ENCODE results near the gene BIK.

BIK gene

DNA sequence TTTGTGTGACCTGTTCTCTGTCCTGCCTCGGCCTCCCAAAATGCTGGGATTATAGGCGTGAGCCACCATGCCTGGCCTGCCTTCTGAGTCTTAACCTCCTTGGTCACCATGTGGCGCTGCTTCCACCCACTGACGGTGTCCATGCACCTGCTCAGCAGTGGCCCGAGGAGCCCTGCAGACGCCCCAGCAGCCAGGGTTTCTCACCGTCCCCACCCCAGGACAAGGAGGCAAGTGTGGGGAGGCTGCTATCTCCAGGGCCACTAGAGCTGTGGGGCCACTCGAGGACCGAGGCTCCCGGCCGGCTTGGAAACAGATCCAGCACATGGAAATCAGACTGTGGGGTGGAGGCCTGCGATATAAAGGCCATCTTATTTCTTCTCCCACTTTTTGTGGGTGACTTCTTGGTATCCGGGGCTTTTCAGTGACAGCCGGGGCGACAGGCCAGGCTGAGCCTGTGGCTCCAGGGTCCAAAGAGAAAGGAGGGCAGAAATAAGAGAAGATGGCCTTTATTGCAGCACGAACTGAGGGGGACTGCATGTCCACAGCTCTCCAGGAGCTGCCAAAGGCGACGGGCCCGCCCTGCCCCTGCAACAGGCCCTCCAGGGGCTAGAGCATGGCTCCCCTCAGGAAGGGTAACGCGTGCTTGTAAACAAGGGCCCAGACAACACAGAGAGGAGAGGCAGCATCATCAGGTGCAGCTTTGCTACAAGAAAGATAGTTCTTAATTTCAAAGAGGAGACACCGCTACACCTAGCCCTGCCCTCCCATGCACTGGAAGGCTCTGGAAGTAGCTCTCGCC lies 55.8 kb downstream of the BIK start:
- H3K36me3 ChIP-seq = peaks cover 73% of the 10 kb centered on the region
- no peak overlapping the region for H3K27ac ChIP-seq
- TF ChIP-seq Cebpa-rat (IDR thresholded peaks at IDR 0.05) = no peak
- no peak overlapping the region for H3K4me3 ChIP-seq
- H4K20me1 ChIP-seq = peaks cover 45% of the 10 kb centered on the region
- H3K4me1 ChIP-seq = peaks cover 73% of the 10 kb centered on the region
- no peaks in the 10 kb centered on the region for H3K27me3 ChIP-seq
- H3K9me3 ChIP-seq = no peaks in the 10 kb centered on the region
- no peak overlapping the region; the same call in 1 of the 2 replicates for H3K4me2 ChIP-seq
- H3K9ac ChIP-seq = no peak overlapping the region

DNA sequence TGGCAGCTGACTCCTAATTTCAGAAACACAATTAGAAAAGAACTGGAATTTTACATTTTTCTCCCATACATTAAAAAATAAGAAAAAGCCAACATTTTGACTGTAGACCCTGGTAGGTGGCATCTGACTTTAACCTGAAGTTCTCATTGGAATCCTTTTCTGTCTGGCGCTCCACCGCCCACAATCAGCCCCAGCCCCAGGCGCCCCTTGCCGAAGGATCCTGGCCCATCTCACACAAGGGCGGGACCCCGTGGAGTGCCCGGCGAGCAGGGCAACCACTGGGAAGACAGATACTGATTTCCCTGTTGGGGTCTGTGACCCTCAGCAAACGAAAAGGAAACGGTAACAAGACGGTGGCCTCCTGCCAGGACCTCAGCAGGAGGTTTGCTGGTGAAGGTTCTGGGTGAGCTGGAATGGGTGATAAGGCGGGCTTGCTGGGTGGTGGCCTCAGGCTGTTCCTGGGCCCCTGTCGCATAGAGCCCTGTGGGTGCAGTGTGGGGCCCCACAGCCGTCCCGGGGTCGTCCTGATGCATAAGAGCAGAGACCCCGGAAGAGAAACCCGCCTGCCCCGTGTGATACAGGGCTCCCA lies 56.5 kb downstream of the BIK start:
- Histone ChIP-seq H3K4me1 (peaks cover 80% of the 10 kb centered on the region), H3K27ac (no peak overlapping the region), H3K27me3 (no peaks in the 10 kb centered on the region), H3K4me2 (no peak overlapping the region), H3K9me3 (no peaks in the 10 kb centered on the region), H3K36me3 (peaks cover 75% of the 10 kb centered on the region), H4K20me1 (peaks cover 43% of the 10 kb centered on the region), H3K9ac (no peak overlapping the region), H3K4me3 (no peak overlapping the region)
- no peak for TF ChIP-seq Cebpa-rat (IDR thresholded peaks at IDR 0.05)

DNA sequence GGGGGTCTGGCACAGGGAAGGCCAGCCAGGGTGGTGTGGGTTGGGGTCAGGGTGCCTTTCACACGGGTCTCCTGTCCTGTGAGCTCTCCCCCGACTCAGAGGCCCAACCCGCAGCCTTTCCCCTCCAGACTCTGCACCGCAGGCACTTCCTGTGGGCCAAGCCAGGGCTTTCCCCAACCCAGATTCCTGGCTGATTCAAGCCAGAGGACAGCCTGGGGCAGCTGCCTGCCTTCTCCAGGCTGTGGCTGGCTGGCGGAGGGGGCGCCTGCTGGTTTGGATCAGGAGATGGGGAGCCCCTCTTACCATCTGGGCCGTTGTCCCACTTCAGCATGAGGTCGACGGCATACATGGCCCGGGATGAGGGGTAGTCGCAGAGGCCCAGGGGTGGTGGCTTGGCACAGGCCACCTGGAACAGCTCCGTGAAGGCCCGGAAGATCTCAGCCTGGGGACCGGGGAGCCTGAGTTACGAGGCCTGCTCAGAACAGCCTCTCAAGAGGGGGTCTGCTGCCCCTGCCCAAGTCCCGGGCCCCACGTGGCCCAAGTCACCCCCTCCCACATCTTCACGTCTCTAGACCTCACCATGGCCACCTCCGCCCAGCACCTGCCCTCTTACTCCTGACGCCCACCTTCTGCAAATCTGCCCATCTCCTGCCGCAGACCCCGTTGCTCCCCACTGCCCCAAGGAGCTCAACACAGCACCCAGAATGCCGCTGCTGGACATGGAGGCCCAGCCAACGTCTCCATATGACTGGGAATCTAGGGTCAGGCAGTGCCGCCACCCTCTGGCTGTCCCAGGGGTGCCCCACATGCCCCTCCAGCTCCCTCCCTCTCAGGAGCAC lies 58.1 kb downstream of the BIK start:
- Histone ChIP-seq H3K27me3 (no peaks in the 10 kb centered on the region), H4K20me1 (peaks cover 28% of the 10 kb centered on the region), H3K9me3 (no peaks in the 10 kb centered on the region), H3K9ac (peak overlapping the region; percentile 50; the same call in 1 of the 2 replicates), H3K4me3 (no peak overlapping the region), H3K27ac (peak overlapping the region; percentile 49; the same call in 1 of the 2 replicates), H3K4me1 (peaks cover 67% of the 10 kb centered on the region), H3K36me3 (peaks cover 77% of the 10 kb centered on the region), H3K4me2 (peak overlapping the region; percentile 30)
- TF ChIP-seq Cebpa-rat (IDR thresholded peaks at IDR 0.05) = no peak

DNA sequence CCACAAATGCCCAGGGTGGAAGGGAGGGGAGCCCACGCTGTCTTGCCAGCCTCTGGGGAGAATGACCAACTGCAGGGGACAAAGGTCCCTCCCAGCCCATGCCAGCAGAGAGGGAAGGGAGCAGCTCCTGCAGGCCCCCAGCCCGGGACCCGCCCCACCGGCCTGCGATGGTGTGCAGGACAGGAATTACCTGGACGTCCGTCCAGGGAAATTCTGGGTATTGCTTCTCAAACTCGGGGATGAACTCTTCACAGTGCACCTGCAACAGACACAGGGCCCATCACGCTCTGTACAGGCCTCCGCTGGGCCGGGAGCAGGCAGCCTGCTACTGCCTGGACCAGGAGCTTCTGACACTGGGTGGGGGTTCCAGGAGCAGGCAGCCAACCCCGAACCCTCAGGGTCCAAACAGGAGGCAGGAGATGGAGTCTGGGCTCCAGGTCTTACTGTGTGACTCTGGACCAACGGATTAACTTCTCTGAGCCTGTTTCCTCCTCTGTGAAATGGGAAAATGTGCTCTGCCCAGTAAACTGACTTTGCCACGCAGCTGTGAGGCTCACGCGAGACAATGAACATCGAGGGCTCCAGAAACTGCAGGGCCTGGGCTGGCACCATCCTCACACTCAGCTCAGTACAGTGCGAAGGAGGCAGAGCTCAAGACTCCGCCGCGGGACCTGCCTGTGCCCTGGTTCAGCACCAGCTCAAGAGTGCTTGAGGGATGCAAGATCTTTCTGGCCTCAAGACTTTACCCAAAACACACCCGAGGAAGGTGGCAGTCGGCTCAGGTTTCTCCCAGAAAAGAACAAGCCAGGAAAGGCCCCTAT lies 59.0 kb downstream of the BIK start:
- no peak for TF ChIP-seq Cebpa-rat (IDR thresholded peaks at IDR 0.05)
- H3K36me3 ChIP-seq = peaks cover 85% of the 10 kb centered on the region
- peaks cover 59% of the 10 kb centered on the region for H3K4me1 ChIP-seq

DNA sequence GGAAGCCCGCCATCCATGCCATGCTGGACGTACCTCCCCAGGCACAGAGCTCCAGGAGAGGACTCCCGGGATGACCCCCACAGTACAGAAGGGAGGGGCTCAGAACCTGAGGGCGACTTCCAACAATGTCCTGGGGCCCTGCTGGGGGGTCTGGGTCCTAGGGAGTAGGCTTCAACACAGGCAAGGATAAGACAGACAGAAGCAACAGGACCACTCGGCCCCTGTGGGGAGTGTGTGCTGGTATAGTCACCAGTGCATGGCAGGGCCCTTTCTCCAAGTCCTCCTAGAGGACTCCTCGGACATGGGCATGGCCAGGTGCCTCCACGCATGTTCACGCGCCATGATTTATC lies 59.6 kb downstream of the BIK start:
- H3K27ac ChIP-seq = no peak overlapping the region
- no peak overlapping the region for H3K4me3 ChIP-seq
- peaks cover 53% of the 10 kb centered on the region for H3K4me1 ChIP-seq
- H3K9me3 ChIP-seq = no peaks in the 10 kb centered on the region
- H3K27me3 ChIP-seq = no peaks in the 10 kb centered on the region
- no peak overlapping the region for H3K9ac ChIP-seq
- H3K4me2 ChIP-seq = no peak overlapping the region
- TF ChIP-seq Cebpa-rat (IDR thresholded peaks at IDR 0.05) = no peak
- peaks cover 91% of the 10 kb centered on the region for H3K36me3 ChIP-seq
- peaks cover 13% of the 10 kb centered on the region for H4K20me1 ChIP-seq

More for the DNA sequence above, 59.0 kb downstream of the BIK start:
- Histone ChIP-seq H3K9ac (0 out of 2 replicates have a peak overlapping the region, but pooled peaks have one; percentile 50), H3K9me3 (no peaks in the 10 kb centered on the region), H3K4me2 (no peak overlapping the region), H3K27ac (no peak overlapping the region), H4K20me1 (peaks cover 19% of the 10 kb centered on the region), H3K27me3 (no peaks in the 10 kb centered on the region), H3K4me3 (no peak overlapping the region)

DNA sequence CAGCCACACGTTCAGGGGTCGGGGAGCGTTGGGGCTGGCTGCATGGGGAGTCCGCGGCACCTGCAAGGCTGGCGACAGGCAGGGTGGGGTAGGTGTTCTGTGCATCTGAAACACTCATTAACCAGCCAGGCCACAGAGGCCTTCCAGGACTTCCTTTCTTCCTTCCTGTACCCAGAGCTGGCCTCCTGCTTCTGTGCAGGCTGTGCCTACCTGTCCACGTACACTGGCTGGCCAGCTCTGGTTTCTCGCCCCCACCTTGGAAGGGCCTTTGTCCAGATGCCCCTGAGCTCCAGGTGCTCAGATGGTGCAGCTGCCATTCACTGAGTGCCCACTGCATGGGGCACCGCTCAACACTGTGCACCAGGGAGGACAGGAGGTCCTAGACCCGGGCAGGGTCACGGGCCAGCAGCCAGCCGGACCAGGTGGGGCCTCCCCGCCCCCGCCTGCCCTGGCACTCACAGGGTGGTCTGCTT lies 60.5 kb downstream of the BIK start:
- Histone ChIP-seq H3K27ac (0 out of 2 replicates have a peak overlapping the region, but pooled peaks have one; percentile 11), H3K27me3 (no peaks in the 10 kb centered on the region), H3K4me3 (no peak overlapping the region), H4K20me1 (peaks cover 9% of the 10 kb centered on the region; the same call in 1 of the 2 replicates), H3K36me3 (peaks cover 100% of the 10 kb centered on the region), H3K9me3 (no peaks in the 10 kb centered on the region), H3K4me1 (peaks cover 47% of the 10 kb centered on the region), H3K9ac (no peak overlapping the region), H3K4me2 (peak overlapping the region; percentile 44)
- no peak for TF ChIP-seq Cebpa-rat (IDR thresholded peaks at IDR 0.05)

DNA sequence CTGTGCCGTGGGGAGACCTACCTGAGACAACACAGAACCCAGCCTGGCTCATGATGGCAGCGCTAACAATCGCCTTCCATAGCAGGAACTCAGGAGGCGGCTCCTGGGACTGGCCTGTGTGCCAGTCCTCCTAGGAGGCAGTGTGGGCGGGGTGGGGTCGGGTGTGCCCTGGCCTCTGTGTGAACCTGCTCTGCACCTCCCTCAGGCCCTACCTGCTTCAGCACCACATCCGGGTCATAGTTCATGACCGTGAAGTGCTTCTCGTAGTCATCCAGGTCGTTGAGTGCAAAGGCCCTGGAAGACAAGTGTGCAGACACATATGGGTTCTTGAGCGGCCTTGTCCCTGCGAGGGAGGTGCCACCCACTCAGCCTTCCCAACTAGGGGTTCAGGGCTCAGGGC lies 61.1 kb downstream of the BIK start:
- H3K27me3 ChIP-seq = no peaks in the 10 kb centered on the region
- no peak for TF ChIP-seq Cebpa-rat (IDR thresholded peaks at IDR 0.05)
- H3K36me3 ChIP-seq = peaks cover 100% of the 10 kb centered on the region
- H3K9me3 ChIP-seq = no peaks in the 10 kb centered on the region
- 0 out of 2 replicates have a peak overlapping the region, but pooled peaks have one; percentile 11 for H3K27ac ChIP-seq
- H3K9ac ChIP-seq = 0 out of 2 replicates have a peak overlapping the region, but pooled peaks have one; percentile 10
- H4K20me1 ChIP-seq = peaks cover 9% of the 10 kb centered on the region; the same call in 1 of the 2 replicates
- H3K4me3 ChIP-seq = no peak overlapping the region
- peaks cover 47% of the 10 kb centered on the region for H3K4me1 ChIP-seq
- peak overlapping the region; percentile 44 for H3K4me2 ChIP-seq

DNA sequence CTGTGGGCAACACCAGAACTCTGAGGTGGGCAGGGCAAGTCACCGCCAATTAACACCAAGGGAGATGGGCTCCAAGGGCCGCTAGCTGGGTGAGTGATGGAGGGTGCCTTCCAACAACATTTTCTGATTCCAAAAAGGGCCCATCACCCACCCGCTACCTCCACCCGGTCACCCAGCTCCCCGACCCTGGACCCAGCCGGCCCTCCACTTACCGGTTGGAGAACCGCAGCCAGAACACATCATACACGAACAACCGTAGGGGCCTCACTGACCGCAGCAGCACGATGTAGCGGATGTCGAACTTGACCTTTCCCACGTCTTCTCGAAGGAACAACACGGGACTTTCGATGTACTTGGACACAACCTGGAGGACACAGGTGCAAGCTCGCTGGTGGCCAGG lies 61.6 kb downstream of the BIK start:
- no peaks in the 10 kb centered on the region for H3K9me3 ChIP-seq
- H3K4me2 ChIP-seq = no peak overlapping the region
- 0 out of 2 replicates have a peak overlapping the region, but pooled peaks have one; percentile 10 for H3K9ac ChIP-seq
- H3K27ac ChIP-seq = no peak overlapping the region
- peaks cover 44% of the 10 kb centered on the region for H3K4me1 ChIP-seq
- H3K4me3 ChIP-seq = no peak overlapping the region
- no peak for TF ChIP-seq Cebpa-rat (IDR thresholded peaks at IDR 0.05)
- no peaks in the 10 kb centered on the region for H3K27me3 ChIP-seq
- H3K36me3 ChIP-seq = peaks cover 100% of the 10 kb centered on the region
- peaks cover 9% of the 10 kb centered on the region; the same call in 1 of the 2 replicates for H4K20me1 ChIP-seq

DNA sequence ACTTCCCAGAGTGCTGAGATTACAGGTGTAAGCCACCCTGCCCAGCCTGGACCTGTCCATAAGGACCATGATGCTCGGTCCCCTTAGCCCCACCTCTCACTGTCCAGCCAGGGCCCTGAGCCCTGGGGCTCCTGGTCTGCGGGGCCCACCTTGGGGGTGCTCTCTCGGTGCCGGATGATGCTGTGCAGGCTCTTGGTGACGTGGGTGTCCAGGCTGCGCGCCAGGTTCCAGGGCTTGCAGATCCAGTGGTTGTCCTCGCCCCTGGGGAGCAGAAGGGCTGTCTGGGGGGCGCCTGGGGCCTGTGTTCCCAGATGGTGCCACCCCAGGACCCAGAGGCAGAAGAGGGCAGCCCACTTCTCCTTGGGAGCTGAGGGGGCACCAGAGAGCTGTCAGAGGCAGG lies 63.0 kb downstream of the BIK start:
- Histone ChIP-seq H3K27ac (no peak overlapping the region), H3K4me1 (peaks cover 41% of the 10 kb centered on the region), H3K9me3 (no peaks in the 10 kb centered on the region), H3K27me3 (no peaks in the 10 kb centered on the region), H4K20me1 (peaks cover 9% of the 10 kb centered on the region; the same call in 1 of the 2 replicates), H3K9ac (no peak overlapping the region), H3K4me2 (no peak overlapping the region), H3K36me3 (peaks cover 97% of the 10 kb centered on the region), H3K4me3 (no peak overlapping the region)
- TF ChIP-seq Cebpa-rat (IDR thresholded peaks at IDR 0.05) = no peak

All from BLaER1 (cell line).